IMR-90 (cell line): ENCODE data around the gene LRRFIP1.

ENCODE experiments used
- CTCF ChIP-seq: conservative IDR thresholded peaks from 2 replicates; pipeline ENCODE4 v1.5.1; 2012; ENCODE audit warnings: mild to moderate bottlenecking, low read depth, low read length, improper control_type of control experiment
- RAD21 ChIP-seq: IDR thresholded peaks from 2 replicates; pipeline ENCODE4 v1.6.1; 2012; ENCODE audit warnings: low read length, improper control_type of control experiment
- USF2 ChIP-seq: fragments of 150-350 bp; IDR thresholded peaks from 2 replicates; pipeline ENCODE4 v1.6.1; 2017; ENCODE audit warnings: mild to moderate bottlenecking, antibody characterized with exemption, low read length, low read depth

GRCh38 chr2:237680702-237681478, 53.5 kb downstream of the LRRFIP1 start:
- no peak for TF ChIP-seq CTCF
- TF ChIP-seq RAD21, result no peak
- TF ChIP-seq USF2, result no peak
